Measurements from ENCODE around the gene RTL3.

Gene RTL3

DNA sequence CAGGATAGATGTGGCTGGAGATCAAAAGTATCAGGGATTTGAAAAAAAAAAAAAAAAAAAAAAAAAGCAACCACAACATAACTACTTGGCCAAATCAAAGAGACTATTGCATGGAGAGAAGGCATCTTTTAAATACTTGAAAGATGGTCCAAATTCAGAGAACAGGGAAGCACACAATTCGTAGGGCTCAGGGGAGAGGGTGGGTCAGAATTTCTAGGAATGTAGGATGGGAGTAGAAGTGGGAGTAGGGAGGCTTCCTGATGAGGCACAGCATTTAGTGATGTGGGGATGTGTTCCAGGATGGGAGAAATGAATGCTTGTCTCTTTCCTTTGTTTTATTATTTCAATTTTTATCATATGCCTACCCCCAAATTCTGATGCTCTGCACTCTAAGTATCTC is 36.3 kb downstream of the RTL3 start:
- DNase-seq (ENCODE audit: low read depth in 2 of 2, low spot score in 1 of 2), result no peak

DNA sequence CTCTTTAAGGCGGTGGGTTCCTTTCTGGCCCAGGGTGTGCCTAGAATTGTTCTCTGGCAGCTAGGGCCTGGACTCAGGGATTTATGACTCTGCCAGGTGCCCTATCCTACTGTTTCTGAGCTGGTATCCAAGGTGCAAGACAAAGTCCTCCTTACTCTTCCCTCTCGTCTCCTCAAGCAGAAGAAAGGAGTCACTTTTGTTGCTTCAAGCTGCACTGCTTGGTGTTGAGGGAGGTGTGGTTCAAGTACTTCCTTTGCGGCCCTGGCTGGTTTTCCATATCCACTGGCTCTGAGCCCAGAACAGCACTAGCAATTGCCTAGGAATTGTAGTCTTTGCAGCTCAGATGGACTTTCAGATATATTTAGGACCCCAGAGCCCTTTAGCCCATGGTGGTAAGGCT is 39.3 kb downstream of the RTL3 start:
- DNase-seq (ENCODE audit: low read depth in 2 of 2, low spot score in 1 of 2), result no peak

DNA sequence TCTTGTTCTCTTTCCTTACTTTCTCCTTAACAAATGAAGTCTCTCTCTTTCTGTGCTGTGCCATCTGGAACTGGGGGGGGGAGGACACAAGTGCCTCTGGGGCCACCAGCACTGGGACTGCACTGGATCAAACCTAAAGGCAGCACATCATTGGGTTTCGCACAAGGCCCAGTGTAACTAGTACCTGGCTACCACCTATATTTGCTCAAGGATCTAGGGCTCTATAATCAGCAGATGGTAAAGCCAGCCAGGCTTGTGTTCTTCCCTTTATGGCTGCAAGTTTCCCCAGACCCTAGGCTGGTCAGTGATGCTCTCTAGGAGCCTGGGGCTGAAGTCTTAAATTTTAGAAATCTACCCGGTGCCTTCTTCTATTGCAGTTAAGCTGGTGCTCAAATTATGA is 40.1 kb downstream of the RTL3 start:
- no peak for DNase-seq (ENCODE audit: low read depth in 2 of 2, low spot score in 1 of 2)

DNA sequence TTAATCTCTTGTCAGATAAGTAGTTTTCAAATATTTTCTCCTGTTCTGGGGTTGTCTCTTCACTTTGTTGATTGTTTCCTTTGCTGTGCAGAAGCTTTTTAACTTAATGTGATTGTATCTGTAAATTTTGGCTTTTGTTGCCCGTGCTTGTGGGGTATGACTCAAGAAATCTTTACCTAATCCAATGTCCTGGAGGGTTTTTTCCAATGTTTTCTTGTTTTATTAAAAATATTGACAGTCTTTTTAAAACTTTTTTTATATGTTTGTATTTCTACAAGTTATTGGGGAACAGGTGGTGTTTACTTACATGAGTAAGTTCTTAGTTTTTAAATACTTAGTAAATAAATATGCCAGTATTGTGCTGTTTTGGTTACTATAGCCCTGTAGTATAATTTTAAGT is 44.9 kb downstream of the RTL3 start:
- DNase-seq (ENCODE audit: low read depth in 2 of 2, low spot score in 1 of 2), result no peak

All from stimulated activated CD8-positive, alpha-beta memory T cell treated with anti-CD3 and anti-CD28 coated beads, Interleukin-4, amount 100 ng/mL, for 1 hour (primary cell).